D341Med (cell line): ENCODE measurements around the gene PELI3.
A peak's percentile ranks its signal among the peaks of the same experiment; 100 is the strongest.

Source experiments
- DNase-seq: peaks from one replicate; pipeline ENCODE4 v3.0.0; 2012; ENCODE audit warnings: low spot score

The PELI3 gene

GRCh38 chr11:66475349-66476172 is 8.9 kb downstream of the PELI3 start:
- no peak for DNase-seq

- DNase-seq = no peak
These were observed 9.6 kb downstream of the PELI3 start for GRCh38 chr11:66476173-66476840.

- DNase-seq = no peak
These were observed 10.1 kb downstream of the PELI3 start for GRCh38 chr11:66476841-66477251.

- no peak for DNase-seq
These were observed 10.8 kb downstream of the PELI3 start for GRCh38 chr11:66477263-66478201.

- DNase-seq = peak; percentile 64
These were observed 12.2 kb downstream of the PELI3 start for GRCh38 chr11:66478729-66479393.

GRCh38 chr11:66479394-66480116 is 12.8 kb downstream of the PELI3 start:
- DNase-seq = no peak

- DNase-seq = peak; percentile 99
These were observed 13.6 kb downstream of the PELI3 start, which contains the start of gene DPP3 for GRCh38 chr11:66480117-66480938. Gene DPP3 (plus strand): TSS chr11:66480434. CDS start chr11:66482201, 1,767 bp downstream.

GRCh38 chr11:66484806-66485380 is 18.2 kb downstream of the PELI3 start:
- DNase-seq = no peak

- no peak for DNase-seq
These were observed 22.3 kb downstream of the PELI3 start for GRCh38 chr11:66488957-66489356.

GRCh38 chr11:66489636-66490035 is 22.9 kb downstream of the PELI3 start:
- no peak for DNase-seq

- peak; percentile 57 for DNase-seq
These were observed 24.7 kb downstream of the PELI3 start for GRCh38 chr11:66491315-66491935.

GRCh38 chr11:66492161-66492865 is 25.6 kb downstream of the PELI3 start:
- DNase-seq = peak; percentile 85

GRCh38 chr11:66493130-66493529 is 26.4 kb downstream of the PELI3 start:
- DNase-seq = no peak

- DNase-seq = no peak
These were observed 27.8 kb downstream of the PELI3 start for GRCh38 chr11:66494458-66494857.

- no peak for DNase-seq
These were observed 28.2 kb downstream of the PELI3 start for GRCh38 chr11:66494935-66495334.

GRCh38 chr11:66495401-66495854 is 28.7 kb downstream of the PELI3 start:
- no peak for DNase-seq

GRCh38 chr11:66497206-66497605 is 30.5 kb downstream of the PELI3 start:
- no peak for DNase-seq

GRCh38 chr11:66498506-66498905 is 31.8 kb downstream of the PELI3 start:
- no peak for DNase-seq
